SHP77 (cell line): ENCODE measurements around the gene RNF208.
"Not testable (repeated sequence)": the region's sequence is repeated elsewhere in the genome, so short reads cannot be mapped to it uniquely, and the experiment has no call there.

Experiments
- DNase-seq, 2 experiments: peaks; one replicate each; lab custom pipeline; 2025; lab: John Stamatoyannopoulos, UW

The RNF208 gene, protein sequence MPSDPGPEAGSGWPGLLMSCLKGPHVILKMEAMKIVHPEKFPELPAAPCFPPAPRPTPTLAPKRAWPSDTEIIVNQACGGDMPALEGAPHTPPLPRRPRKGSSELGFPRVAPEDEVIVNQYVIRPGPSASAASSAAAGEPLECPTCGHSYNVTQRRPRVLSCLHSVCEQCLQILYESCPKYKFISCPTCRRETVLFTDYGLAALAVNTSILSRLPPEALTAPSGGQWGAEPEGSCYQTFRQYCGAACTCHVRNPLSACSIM

DNA sequence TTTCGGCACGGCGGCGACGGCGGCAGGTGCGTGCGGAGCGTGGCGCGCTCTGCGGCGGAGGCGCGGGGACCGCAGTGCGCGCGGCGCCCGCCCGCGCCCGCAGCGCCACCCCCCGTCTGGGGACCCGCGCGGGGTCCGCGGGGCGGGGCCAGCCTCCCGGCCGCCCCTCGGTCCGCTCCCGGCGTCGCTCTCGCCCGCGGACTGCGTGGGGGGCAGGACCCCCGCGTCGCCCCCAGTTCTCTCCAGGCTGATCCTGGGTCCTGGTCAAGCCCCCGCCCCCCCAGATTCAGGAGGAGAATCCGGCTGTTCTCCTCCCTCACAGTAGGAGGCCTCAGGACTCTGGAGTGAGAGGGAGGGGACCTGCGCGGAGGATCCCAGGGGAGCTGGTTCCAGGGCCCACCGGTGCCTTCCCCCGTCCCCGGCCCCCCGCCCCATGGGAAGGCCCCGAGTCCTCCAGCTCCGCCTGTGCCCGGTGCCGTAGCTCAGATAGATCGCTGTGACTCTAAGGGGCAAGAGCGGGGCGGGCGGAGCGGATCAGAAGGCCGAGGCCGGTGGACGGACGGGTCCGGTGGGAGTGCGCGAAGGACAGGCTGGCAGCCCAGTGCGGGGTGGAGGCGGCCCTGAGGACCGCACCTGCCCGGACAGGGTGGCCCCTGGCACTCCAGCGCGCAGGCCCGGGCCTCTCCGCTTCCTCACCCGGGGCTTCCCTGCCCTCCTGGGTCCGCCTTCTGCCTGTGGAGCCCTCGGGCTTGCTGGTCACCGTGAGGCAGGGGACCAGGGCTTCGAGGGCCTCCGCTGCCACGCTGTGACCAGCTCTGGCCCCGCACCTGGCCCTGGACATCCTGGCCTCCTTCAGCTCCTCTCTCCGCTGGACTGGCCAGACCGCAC lies at the start of gene RNF208:
RNF208 (minus strand) TSS at position 51 of the 888 bp plus-strand sequence. CDS start 1,028 bp downstream, outside the sequence.
- DNase-seq: no peak

GRCh38 chr9:137271696-137272076 lies 49.6 kb upstream of the RNF208 start:
- DNase-seq: no peak

DNA sequence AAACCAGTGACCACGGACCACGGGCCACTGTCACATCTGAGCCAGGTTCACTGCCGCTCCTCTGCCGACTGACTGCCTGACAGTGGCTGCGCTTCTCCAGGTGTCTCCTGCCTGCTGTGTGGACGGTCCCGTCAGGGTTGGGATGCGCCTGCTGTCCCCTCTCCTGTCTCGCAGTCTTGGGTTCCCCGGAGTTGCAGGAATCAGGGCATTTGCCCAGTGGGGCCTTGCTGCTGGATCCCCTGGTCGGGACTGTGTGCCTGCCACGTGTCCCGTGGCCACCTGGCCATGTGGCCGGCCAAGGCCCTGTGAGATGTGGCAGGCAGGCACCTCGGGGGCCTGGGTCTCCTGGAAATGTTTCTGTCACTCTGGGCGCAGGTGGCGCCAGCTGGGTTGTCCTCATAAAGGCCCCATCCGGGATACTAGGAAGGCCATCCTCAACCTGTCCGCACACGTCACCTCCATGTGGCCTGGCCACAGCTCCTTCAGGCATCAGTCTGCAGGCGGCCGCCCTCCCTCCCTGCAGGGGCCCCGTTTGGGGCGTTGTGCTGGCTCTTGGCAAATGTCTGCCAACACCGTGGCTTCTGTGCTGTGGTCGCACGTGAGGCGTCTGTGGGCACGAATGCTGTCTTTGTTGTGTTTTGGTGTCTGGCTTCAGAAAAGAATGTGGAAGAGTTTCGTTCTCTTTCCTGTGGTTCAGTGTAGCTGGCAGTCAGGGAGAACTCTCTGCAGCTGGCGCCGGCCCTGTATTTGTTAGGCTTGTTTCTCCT lies 49.1 kb upstream of the RNF208 start:
- DNase-seq: no peak

DNA sequence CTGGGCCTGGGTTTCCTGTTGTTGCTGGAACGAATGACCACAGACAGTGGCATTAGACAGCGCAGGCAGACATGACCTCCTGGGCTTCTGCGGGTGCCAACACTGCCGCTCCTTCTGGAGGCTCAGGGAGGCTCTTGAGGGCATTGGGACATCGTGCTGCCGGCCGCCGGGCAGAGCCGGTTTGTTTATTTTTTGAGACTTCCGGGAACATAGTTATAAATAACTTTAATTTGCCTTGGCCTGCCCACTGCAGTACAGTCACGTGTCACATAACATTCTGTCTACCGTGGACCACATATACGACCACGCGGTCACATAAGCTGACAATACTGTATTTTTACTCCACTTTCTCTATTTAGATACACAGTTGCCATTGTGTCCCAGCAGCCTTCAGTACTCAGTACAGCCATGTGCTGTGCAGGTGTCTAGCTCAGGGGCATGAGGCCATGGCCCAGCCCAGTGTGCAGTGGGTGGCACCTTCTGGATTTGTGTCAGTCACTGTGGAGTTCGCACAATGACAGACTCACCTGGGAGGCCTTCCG lies 47.3 kb upstream of the RNF208 start:
- peak in 1 of 2 experiments; percentile 64 for DNase-seq

GRCh38 chr9:137268538-137269201 lies 46.6 kb upstream of the RNF208 start:
- DNase-seq: no peak

- DNase-seq: no peak
Observed at GRCh38 chr9:137267933-137268355, 45.9 kb upstream of the RNF208 start.

GRCh38 chr9:137266585-137267453 lies 44.8 kb upstream of the RNF208 start:
- DNase-seq: no peak

GRCh38 chr9:137266162-137266527 lies 44.1 kb upstream of the RNF208 start:
- DNase-seq: no peak

DNA sequence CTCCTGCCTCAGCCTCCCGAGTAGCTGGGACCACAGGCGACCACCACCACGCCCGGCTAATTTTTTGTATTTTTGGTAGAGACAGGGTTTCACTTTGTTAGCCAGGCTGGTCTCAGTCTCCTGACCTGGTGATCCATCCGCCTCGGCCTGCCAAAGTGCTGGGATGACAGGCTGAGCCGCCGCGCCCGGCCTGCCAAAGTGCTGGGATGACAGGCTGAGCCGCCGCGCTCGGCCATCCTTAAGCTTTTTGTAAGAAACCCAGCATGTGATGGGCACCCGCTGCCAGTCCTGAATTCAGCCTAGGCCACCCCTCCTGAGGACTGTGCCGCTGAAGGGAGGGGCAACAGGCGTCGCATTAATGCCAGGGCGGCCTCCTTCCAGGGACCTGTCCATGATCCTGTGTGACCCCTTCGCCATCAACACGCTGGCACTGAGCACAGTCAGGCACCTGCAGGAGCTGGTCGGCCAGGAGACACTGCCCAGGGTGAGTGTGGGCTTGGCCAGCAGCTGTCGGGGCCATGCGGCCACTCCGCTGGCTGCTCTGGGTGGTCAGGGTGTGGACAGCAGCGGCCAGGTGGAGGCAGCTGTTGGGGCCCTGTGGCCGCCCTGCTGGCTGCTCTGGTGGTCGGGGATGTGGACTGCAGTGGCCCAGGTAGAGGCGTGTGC lies 43.6 kb upstream of the RNF208 start:
- DNase-seq: no peak

DNA sequence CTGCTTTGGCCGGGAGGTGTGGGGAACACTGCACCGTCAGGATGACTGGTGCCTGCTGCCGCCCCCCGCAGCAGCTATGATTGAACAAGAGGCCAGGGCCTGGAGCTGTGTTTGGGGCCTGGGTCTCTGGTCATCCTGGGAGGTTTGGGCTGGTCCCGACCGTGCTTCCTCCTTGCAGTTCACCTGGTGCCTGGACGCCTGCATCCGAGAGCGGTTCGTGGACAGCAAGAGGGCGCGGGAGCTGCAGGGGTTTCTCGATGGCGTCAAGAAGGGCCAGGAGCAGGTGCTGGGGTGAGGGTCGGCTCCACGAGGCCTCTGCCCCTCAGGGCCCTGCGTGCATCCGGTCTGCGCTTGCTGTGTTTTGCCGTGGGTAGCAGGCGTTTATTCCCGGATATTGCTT lies 42.0 kb upstream of the RNF208 start:
- no peak for DNase-seq

- DNase-seq: no peak
Observed at GRCh38 chr9:137263506-137263905, 41.5 kb upstream of the RNF208 start.

GRCh38 chr9:137262909-137263285 lies 40.9 kb upstream of the RNF208 start:
- DNase-seq: no peak

DNA sequence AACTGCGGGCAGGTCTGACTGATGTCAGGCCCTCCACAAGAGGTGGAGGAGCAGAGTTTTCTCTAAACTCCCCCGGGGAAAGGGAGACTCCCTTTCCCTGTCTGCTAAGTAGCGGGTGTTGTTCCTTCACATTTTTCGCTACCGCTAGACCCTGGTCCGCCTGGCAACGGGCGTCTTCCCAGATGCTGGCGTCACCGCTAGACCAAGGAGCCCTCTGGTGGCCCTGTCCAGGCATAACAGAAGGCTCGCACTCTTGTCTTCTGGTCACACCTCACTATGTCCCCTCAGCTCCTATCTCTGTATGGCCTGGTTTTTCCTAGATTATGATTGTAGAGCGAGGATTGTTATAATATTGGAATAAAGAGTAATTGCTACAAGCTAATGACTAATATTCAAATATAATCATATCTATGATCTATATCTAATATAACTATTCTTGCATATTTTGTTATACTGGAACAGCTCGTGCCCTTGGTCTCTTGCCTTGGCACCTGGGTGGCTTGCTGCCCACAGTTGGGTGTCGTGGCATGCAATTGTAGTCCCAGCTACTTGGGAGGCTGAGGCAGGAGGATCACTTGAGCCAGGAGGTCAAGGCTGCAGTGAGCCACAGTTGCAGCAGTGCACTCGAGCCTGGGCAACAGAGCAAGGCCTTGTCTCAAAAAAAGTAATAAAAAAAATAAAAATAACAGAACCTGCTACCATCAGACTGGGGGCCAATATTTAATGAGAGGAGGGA lies 40.3 kb upstream of the RNF208 start:
- not testable (repeated sequence) for DNase-seq

GRCh38 chr9:137256856-137257255 lies 34.8 kb upstream of the RNF208 start:
- DNase-seq: no peak

DNA sequence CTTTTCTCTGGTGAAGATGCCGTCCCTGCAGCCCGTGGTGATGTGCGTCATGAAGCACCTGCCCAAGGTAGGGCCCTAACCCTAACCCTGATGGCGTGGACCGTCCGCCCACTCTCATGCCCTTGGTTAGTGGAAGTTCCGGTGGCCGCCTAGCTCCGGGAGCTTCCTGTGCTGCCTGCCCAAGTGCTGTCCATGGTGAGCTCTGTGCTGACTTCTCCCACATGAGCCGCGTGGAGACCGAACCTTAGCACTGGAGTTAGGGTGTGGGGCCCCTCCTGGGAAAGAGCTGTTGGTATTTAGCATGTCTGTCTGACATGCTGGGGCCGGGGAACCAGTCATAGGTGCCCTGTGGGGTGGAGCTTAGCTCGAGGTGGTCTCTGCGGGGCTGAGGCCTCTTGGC lies 34.3 kb upstream of the RNF208 start:
- no peak for DNase-seq

GRCh38 chr9:137255448-137256114 lies 33.5 kb upstream of the RNF208 start:
- DNase-seq: peak in 1 of 2 experiments; percentile 54

- peak; percentile 76 to 79 for DNase-seq
Observed at GRCh38 chr9:137254624-137255447, 32.8 kb upstream of the RNF208 start, which contains the start of gene NELFB. Gene NELFB, plus strand, starts transcription at chr9:137255327.
